IMR-90 (cell line): ENCODE data around the gene PPP1R12C. TPM values are rescaled to one million over a fixed set of nuclear protein-coding genes. Genes with fewer than 3 reads are reported as not detected.

Experiments used
- ATAC-seq: fragments of 200-7000 bp; cut with Tn5 transposase; 2 replicates; pipeline ENCODE4 v1.9.1; 2020; ENCODE audit warnings: low read depth, mild to moderate bottlenecking, moderate library complexity
- BruUV-seq: library from RNA; stranded (reverse); fragments of 400-500 nt; replicated peaks from 2 replicates; lab custom pipeline; 2021; lab: Mats Ljungman, UMichigan
- CTCF ChIA-PET: fragments of 300-600 bp; formaldehyde crosslinking; extraction: SDS; loops from one replicate; lab custom pipeline; 2021; ENCODE audit warnings: antibody characterized with exemption; lab: Yijun Ruan, JAX
- POLR2A ChIA-PET: fragments of 300-600 bp; sonication (Branson Sonifier 250); formaldehyde crosslinking; loops from one replicate; lab custom pipeline; 2022; ENCODE audit warnings: antibody characterized with exemption; ENCODE audit not compliant: unreplicated experiment; lab: Charles Lee
- DNase-seq: peaks from one replicate; pipeline ENCODE4 v3.0.0; 2013
- H2AFZ ChIP-seq: replicated peaks from 2 replicates; pipeline ENCODE3; 2013; ENCODE audit warnings: low read length, mild to moderate bottlenecking; ENCODE audit not compliant: poor library complexity
- H2AK5ac ChIP-seq: 2 replicates; pipeline ENCODE4 v1.6.1; 2013; ENCODE audit warnings: low read depth, low read length, inconsistent platforms
- H2AK9ac ChIP-seq: replicated peaks from 2 replicates; pipeline ENCODE3; 2013; ENCODE audit warnings: mild to moderate bottlenecking, low read depth, low read length, moderate library complexity; ENCODE audit not compliant: poor library complexity
- H2BK120ac ChIP-seq: 2 replicates; pipeline ENCODE4 v1.6.1; 2013; ENCODE audit warnings: low read depth, low read length, inconsistent platforms
- H2BK15ac ChIP-seq: 3 replicates; pipeline ENCODE4 v1.6.1; 2013; ENCODE audit warnings: low read depth, low read length, inconsistent platforms
- H2BK20ac ChIP-seq: 2 replicates; pipeline ENCODE4 v1.6.1; 2013; ENCODE audit warnings: low read depth, mild to moderate bottlenecking, inconsistent platforms, low read length, moderate library complexity
- H2BK5ac ChIP-seq: 2 replicates; pipeline ENCODE4 v1.6.1; 2013; ENCODE audit warnings: mild to moderate bottlenecking, low read depth, low read length, inconsistent platforms; ENCODE audit not compliant: poor library complexity, severe bottlenecking
- H3K14ac ChIP-seq: replicated peaks from 2 replicates; pipeline ENCODE4 v1.6.1; 2013; ENCODE audit warnings: low read depth, low read length, inconsistent platforms
- H3K18ac ChIP-seq: 2 replicates; pipeline ENCODE4 v1.6.1; 2013; ENCODE audit warnings: low read depth, low read length, control low read depth
- H3K23ac ChIP-seq: 2 replicates; pipeline ENCODE4 v1.6.1; 2013; ENCODE audit warnings: low read depth, low read length, inconsistent platforms
- H3K27ac ChIP-seq: 2 replicates; pipeline ENCODE4 v1.5.1; 2013; ENCODE audit warnings: mild to moderate bottlenecking, control low read depth, low read length; ENCODE audit not compliant: insufficient read depth
- H3K27me3 ChIP-seq: 2 replicates; pipeline ENCODE4 v1.6.1; 2013; ENCODE audit warnings: low read length; ENCODE audit not compliant: control insufficient read depth, insufficient read depth
- H3K36me3 ChIP-seq: 2 replicates; pipeline ENCODE4 v1.6.1; 2013; ENCODE audit warnings: low read length, mixed read lengths; ENCODE audit not compliant: control insufficient read depth, insufficient read depth
- H3K4ac ChIP-seq: 2 replicates; pipeline ENCODE4 v1.6.1; 2013; ENCODE audit warnings: low read depth, low read length, inconsistent platforms
- H3K4me1 ChIP-seq: 2 replicates; pipeline ENCODE4 v1.6.1; 2013; ENCODE audit warnings: low read length, mixed read lengths; ENCODE audit not compliant: control insufficient read depth, insufficient read depth
- H3K4me2 ChIP-seq: 2 replicates; pipeline ENCODE4 v1.6.1; 2013; ENCODE audit warnings: low read depth, mild to moderate bottlenecking, control low read depth, low read length, moderate library complexity
- H3K4me3 ChIP-seq: 2 replicates; pipeline ENCODE4 v1.5.1; 2013; ENCODE audit warnings: low read depth, mild to moderate bottlenecking, control low read depth, low read length, moderate library complexity; ENCODE audit not compliant: insufficient read depth
- H3K56ac ChIP-seq: 2 replicates; pipeline ENCODE4 v1.6.1; 2013; ENCODE audit warnings: low read length, inconsistent platforms; ENCODE audit not compliant: insufficient read depth; ENCODE audit errors: extremely low read depth
- H3K79me1 ChIP-seq, 2 experiments: 2 replicates each; pipeline ENCODE4 v1.6.1; 2013; ENCODE audit warnings: low read length in 2 of 2, inconsistent platforms in 1 of 2, low read depth in 1 of 2
- H3K9ac ChIP-seq: 2 replicates; pipeline ENCODE4 v1.6.1; 2013; ENCODE audit warnings: low read depth, low read length, control low read depth
- H3K9me1 ChIP-seq: 2 replicates; pipeline ENCODE4 v1.6.1; 2013; ENCODE audit warnings: low read length, inconsistent platforms; ENCODE audit not compliant: insufficient read depth
- H3K9me3 ChIP-seq: 2 replicates; pipeline ENCODE4 v1.6.1; 2013; ENCODE audit warnings: low read length; ENCODE audit not compliant: control insufficient read depth, insufficient read depth
- H4K20me1 ChIP-seq: 2 replicates; pipeline ENCODE4 v1.6.1; 2013; ENCODE audit warnings: low read length, inconsistent platforms; ENCODE audit not compliant: insufficient read depth
- H4K5ac ChIP-seq: 2 replicates; pipeline ENCODE4 v1.6.1; 2013; ENCODE audit warnings: mild to moderate bottlenecking, low read depth, low read length, control low read depth
- H4K8ac ChIP-seq, 2 experiments: 2 replicates each; pipeline ENCODE4 v1.6.1; 2013; ENCODE audit warnings: low read depth in 2 of 2, low read length in 2 of 2, control low read depth in 1 of 2, inconsistent platforms in 1 of 2
- H4K91ac ChIP-seq: 2 replicates; pipeline ENCODE4 v1.6.1; 2013; ENCODE audit warnings: low read depth, low read length, inconsistent platforms; ENCODE audit not compliant: insufficient read depth
- BHLHE40 ChIP-seq: fragments of 150-350 bp; IDR thresholded peaks from 2 replicates; pipeline ENCODE4 v1.6.1; 2016; ENCODE audit warnings: mild to moderate bottlenecking, low read depth, low read length
- CEBPB ChIP-seq: IDR thresholded peaks from 2 replicates; pipeline ENCODE4 v1.6.1; 2012; ENCODE audit warnings: low read depth, low read length, improper control_type of control experiment
- CHD1 ChIP-seq: IDR thresholded peaks from 2 replicates; pipeline ENCODE4 v1.6.1; 2012; ENCODE audit warnings: low read depth, low read length, improper control_type of control experiment
- FOS ChIP-seq: fragments of 150-350 bp; IDR thresholded peaks from 2 replicates; pipeline ENCODE4 v1.6.1; 2016; ENCODE audit warnings: low read depth, low read length
- MAFK ChIP-seq: IDR thresholded peaks from 2 replicates; pipeline ENCODE4 v1.6.1; 2012; ENCODE audit warnings: low read depth, low read length, improper control_type of control experiment
- MAZ ChIP-seq: IDR thresholded peaks from 2 replicates; pipeline ENCODE4 v1.6.1; 2012; ENCODE audit warnings: low read depth, mild to moderate bottlenecking, low read length, improper control_type of control experiment, moderate library complexity, borderline replicate concordance
- MXI1 ChIP-seq: IDR thresholded peaks from 2 replicates; pipeline ENCODE4 v1.6.1; 2012; ENCODE audit warnings: low read depth, mild to moderate bottlenecking, low read length, moderate library complexity, borderline replicate concordance
- NFE2L2 ChIP-seq: fragments of 150-350 bp; IDR thresholded peaks from 2 replicates; pipeline ENCODE4 v1.6.1; 2016; ENCODE audit warnings: low read depth, mild to moderate bottlenecking, low read length
- POLR2A ChIP-seq: IDR thresholded peaks from 2 replicates; pipeline ENCODE4 v1.6.1; 2012; ENCODE audit warnings: mild to moderate bottlenecking, low read depth, low read length
- RAD21 ChIP-seq: IDR thresholded peaks from 2 replicates; pipeline ENCODE4 v1.6.1; 2012; ENCODE audit warnings: low read length, improper control_type of control experiment
- RCOR1 ChIP-seq: IDR thresholded peaks from 2 replicates; pipeline ENCODE4 v1.6.1; 2012; ENCODE audit warnings: mild to moderate bottlenecking, low read length, improper control_type of control experiment; ENCODE audit not compliant: insufficient replicate concordance
- RFX5 ChIP-seq: IDR thresholded peaks from 2 replicates; pipeline ENCODE4 v1.8.0; 2012; ENCODE audit warnings: low read depth, mild to moderate bottlenecking, low read length, moderate library complexity
- SMC3 ChIP-seq: fragments of 150-350 bp; IDR thresholded peaks from 2 replicates; pipeline ENCODE4 v1.6.1; 2016; ENCODE audit warnings: low read depth, mild to moderate bottlenecking, antibody characterized with exemption, low read length, moderate library complexity
- WGBS, 2 experiments: methylation state at CpG; one replicate each; pipeline versions ENCODE4 v1.1.5 to v1.1.7; 2013; ENCODE audit warnings: missing lambda C conversion rate in 2 of 2; ENCODE audit not compliant: insufficient read length in 1 of 2; ENCODE audit errors: extremely low coverage in 2 of 2; 5-methylcytosine and 5-hydroxymethylcytosine counted together
- dilution Hi-C: fragments of 300-500 bp; cut with HindIII; formaldehyde crosslinking; loops from one replicate; pipeline ENCODE4 v1.14.3; 2018; ENCODE audit warnings: low sequenced_read_pairs; ENCODE audit not compliant: unreplicated experiment
- in situ Hi-C: fragments of 300-500 bp; cut with MboI; formaldehyde crosslinking; loops from 3 replicates; pipeline ENCODE4 v1.14.3; 2019; ENCODE audit warnings: low sequenced_read_pairs, inconsistent platforms, mixed read lengths
- intact Hi-C: fragments of 100-400 bp; cut with micrococcal nuclease; formaldehyde crosslinking; loops from 2 replicates; pipeline ENCODE4 v1.10.0; 2022
- polyA plus RNA-seq, 3 experiments: library from polyadenylated mRNA; depleted of rRNA; stranded (reverse); fragments of >200 nt; gene quantifications; 2 replicates each; pipeline ENCODE4 v1.2.3, GENCODE V29; 2012; ENCODE audit warnings: low replicate concordance in 1 of 3
- total RNA-seq: library from RNA; depleted of rRNA; stranded (reverse); fragments of >200 nt; gene quantifications from 2 replicates; pipeline ENCODE4 v1.2.3, GENCODE V29; 2012
- TF ChIP-seq, protein P1 (sequence below): fragments of 150-350 bp; IDR thresholded peaks from 2 replicates; pipeline ENCODE4 v1.6.1; 2017; ENCODE audit warnings: mild to moderate bottlenecking, antibody characterized with exemption, low read length, low read depth
- TF ChIP-seq, protein P2 (sequence below): fragments of 150-350 bp; IDR thresholded peaks from 2 replicates; pipeline ENCODE4 v1.6.1; 2016; ENCODE audit warnings: low read depth, mild to moderate bottlenecking, low read length, moderate library complexity, borderline replicate concordance
- TF ChIP-seq, protein P3 (sequence below): conservative IDR thresholded peaks from 2 replicates; pipeline ENCODE4 v1.5.1; 2012; ENCODE audit warnings: mild to moderate bottlenecking, low read depth, low read length, improper control_type of control experiment

PPP1R12C gene
- total and polyA plus RNA-seq, 2 of the 4 experiments (the other 2 are of a cell fraction), result 21.5 to 81.4 TPM

DNA sequence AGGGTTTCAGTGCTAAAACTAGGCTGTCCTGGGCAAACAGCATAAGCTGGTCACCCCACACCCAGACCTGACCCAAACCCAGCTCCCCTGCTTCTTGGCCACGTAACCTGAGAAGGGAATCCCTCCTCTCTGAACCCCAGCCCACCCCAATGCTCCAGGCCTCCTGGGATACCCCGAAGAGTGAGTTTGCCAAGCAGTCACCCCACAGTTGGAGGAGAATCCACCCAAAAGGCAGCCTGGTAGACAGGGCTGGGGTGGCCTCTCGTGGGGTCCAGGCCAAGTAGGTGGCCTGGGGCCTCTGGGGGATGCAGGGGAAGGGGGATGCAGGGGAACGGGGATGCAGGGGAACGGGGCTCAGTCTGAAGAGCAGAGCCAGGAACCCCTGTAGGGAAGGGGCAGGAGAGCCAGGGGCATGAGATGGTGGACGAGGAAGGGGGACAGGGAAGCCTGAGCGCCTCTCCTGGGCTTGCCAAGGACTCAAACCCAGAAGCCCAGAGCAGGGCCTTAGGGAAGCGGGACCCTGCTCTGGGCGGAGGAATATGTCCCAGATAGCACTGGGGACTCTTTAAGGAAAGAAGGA is 2.8 kb downstream of the PPP1R12C start:
- Histone ChIP-seq H3K9me1 (peaks cover 4% of the 10 kb centered on the region; the same call in 1 of the 2 replicates), H3K9me3 (no peaks in the 10 kb centered on the region), H3K36me3 (peaks cover 12% of the 10 kb centered on the region; the same call in 1 of the 2 replicates), H3K9ac (no peak overlapping the region), H2AFZ (no peak overlapping the region), H3K4me3 (no peak overlapping the region), H3K27ac (no peak overlapping the region), H3K14ac (no peak overlapping the region), H3K18ac (no peak overlapping the region), H2BK120ac (no peak overlapping the region), H2BK5ac (no peak overlapping the region), H3K79me1 (peaks cover 15 to 55% of the 10 kb centered on the region in 2 experiments; a peak in 3 of 4 replicates), H4K91ac (no peak overlapping the region), H3K23ac (no peak overlapping the region), H2BK15ac (no peak overlapping the region), H4K8ac (no peak overlapping the region), H3K4me2 (no peak overlapping the region), H3K4me1 (peaks cover 13% of the 10 kb centered on the region), H2AK5ac (no peak overlapping the region), H2AK9ac (no peak overlapping the region), H3K56ac (no peak overlapping the region), H4K20me1 (peaks cover 63% of the 10 kb centered on the region), H4K5ac (no peak overlapping the region), H2BK20ac (no peak overlapping the region), H3K27me3 (no peaks in the 10 kb centered on the region), H3K4ac (no peak overlapping the region)
- 76% methylated on average over 3 of the region's 9 CpGs; no CpG with 5 or more reads in 1 of the 2 experiments for WGBS, 2 experiments
- dilution Hi-C loops, result no loop called here
- BruUV-seq, result no TSS peak
- TF ChIP-seq, protein P1, sequence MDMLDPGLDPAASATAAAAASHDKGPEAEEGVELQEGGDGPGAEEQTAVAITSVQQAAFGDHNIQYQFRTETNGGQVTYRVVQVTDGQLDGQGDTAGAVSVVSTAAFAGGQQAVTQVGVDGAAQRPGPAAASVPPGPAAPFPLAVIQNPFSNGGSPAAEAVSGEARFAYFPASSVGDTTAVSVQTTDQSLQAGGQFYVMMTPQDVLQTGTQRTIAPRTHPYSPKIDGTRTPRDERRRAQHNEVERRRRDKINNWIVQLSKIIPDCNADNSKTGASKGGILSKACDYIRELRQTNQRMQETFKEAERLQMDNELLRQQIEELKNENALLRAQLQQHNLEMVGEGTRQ, result no peak
- TF ChIP-seq CEBPB (no peak), CHD1 (no peak), MAFK (no peak), MAZ (no peak), BHLHE40 (no peak), POLR2A (no peak), RFX5 (no peak), SMC3 (no peak), MXI1 (no peak), FOS (no peak), RAD21 (no peak), NFE2L2 (no peak), RCOR1 (no peak)
- TF ChIP-seq, protein P2, sequence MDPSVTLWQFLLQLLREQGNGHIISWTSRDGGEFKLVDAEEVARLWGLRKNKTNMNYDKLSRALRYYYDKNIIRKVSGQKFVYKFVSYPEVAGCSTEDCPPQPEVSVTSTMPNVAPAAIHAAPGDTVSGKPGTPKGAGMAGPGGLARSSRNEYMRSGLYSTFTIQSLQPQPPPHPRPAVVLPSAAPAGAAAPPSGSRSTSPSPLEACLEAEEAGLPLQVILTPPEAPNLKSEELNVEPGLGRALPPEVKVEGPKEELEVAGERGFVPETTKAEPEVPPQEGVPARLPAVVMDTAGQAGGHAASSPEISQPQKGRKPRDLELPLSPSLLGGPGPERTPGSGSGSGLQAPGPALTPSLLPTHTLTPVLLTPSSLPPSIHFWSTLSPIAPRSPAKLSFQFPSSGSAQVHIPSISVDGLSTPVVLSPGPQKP, result no peak
- TF ChIP-seq, protein P3, sequence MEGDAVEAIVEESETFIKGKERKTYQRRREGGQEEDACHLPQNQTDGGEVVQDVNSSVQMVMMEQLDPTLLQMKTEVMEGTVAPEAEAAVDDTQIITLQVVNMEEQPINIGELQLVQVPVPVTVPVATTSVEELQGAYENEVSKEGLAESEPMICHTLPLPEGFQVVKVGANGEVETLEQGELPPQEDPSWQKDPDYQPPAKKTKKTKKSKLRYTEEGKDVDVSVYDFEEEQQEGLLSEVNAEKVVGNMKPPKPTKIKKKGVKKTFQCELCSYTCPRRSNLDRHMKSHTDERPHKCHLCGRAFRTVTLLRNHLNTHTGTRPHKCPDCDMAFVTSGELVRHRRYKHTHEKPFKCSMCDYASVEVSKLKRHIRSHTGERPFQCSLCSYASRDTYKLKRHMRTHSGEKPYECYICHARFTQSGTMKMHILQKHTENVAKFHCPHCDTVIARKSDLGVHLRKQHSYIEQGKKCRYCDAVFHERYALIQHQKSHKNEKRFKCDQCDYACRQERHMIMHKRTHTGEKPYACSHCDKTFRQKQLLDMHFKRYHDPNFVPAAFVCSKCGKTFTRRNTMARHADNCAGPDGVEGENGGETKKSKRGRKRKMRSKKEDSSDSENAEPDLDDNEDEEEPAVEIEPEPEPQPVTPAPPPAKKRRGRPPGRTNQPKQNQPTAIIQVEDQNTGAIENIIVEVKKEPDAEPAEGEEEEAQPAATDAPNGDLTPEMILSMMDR, result no peak
- POLR2A ChIA-PET, result no interaction called here
- CTCF ChIA-PET, result no interaction called here
- intact Hi-C loops, result no loop called here
- ATAC-seq (no peak), DNase-seq (no peak)
- in situ Hi-C loops, result loop anchor here (25.0 kb wide), 1 partner anchor 523 kb away; the partner anchor contains the start of genes CCDC106, ZNF580 and ZNF581
